ENCODE data around the gene BCDIN3D.

DNA sequence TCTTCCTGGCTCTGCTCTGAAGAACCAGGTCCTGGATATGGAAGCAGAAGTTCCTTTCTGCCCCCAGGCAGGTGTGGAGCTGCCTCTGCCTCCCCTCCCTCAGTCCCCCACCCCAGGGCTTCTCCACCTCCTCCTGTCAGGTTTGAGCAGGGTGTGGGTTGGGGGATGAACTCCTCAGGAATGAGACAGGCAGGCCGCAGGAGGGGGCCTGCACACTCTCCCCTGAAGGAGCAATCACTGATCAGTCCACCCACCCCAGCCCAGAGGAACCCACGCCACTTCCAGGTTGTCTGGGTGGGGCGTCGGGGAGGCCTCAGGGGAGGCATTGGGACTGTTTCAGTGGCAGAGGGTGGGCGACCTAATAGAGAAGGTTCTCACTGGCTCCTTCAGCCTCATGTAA lies 34.2 kb upstream of the BCDIN3D start:
- TF ChIP-seq EZH2phosphoT487 (IDR thresholded peaks at IDR 0.05; ENCODE audit: insufficient read depth, low read depth) (no peak), EZH2 (IDR thresholded peaks at IDR 0.05; ENCODE audit: insufficient read depth, poor library complexity, severe bottlenecking) (no peak)

Data from GM23248 (cell line).